Activated CD8-positive, alpha-beta T cell treated with anti-CD3 and anti-CD28 coated beads for 36 hours (primary cell): Measurements from ENCODE around the gene KRTAP4-6. TPM values are rescaled to one million over a fixed set of nuclear protein-coding genes. Genes with fewer than 3 reads are reported as not detected.

Experiments
- ATAC-seq: fragments of 200-7000 bp; cut with Tn5 transposase; one replicate; pipeline ENCODE4 v1.10.0; 2021; ENCODE audit warnings: mild to moderate bottlenecking, moderate library complexity
- CTCF ChIA-PET: fragments of 350-600 bp; sonication (Branson Sonifier 250); formaldehyde crosslinking; loops from one replicate; lab custom pipeline; 2021; ENCODE audit warnings: antibody characterized with exemption; lab: Charles Lee
- POLR2A ChIA-PET: fragments of 350-600 bp; sonication (Branson Sonifier 250); formaldehyde crosslinking; loops from one replicate; lab custom pipeline; 2021; ENCODE audit warnings: antibody characterized with exemption; lab: Charles Lee
- DNase-seq: peaks from one replicate; pipeline ENCODE4 v3.0.0-alpha.2; 2020
- H3K27ac Mint-ChIP-seq: one replicate; pipeline ENCODE4 v1.8.0; 2021; ENCODE audit warnings: mild to moderate bottlenecking, mixed read lengths
- H3K27me3 Mint-ChIP-seq: one replicate; pipeline ENCODE4 v1.8.0; 2021; ENCODE audit warnings: mixed read lengths
- H3K36me3 Mint-ChIP-seq: one replicate; pipeline ENCODE4 v1.8.0; 2021; ENCODE audit warnings: low read depth, mixed read lengths
- H3K4me1 Mint-ChIP-seq: one replicate; pipeline ENCODE4 v1.8.0; 2021; ENCODE audit warnings: low read depth, mixed read lengths
- H3K4me3 Mint-ChIP-seq: one replicate; pipeline ENCODE4 v1.8.0; 2021; ENCODE audit warnings: mild to moderate bottlenecking, moderate library complexity, mixed read lengths
- H3K9me3 Mint-ChIP-seq: one replicate; pipeline ENCODE4 v1.8.0; 2021; ENCODE audit warnings: mixed read lengths
- CTCF ChIP-seq: fragments of 200-600 bp; IDR thresholded peaks from one replicate; pipeline ENCODE4 v1.8.0; 2022; ENCODE audit warnings: antibody characterized with exemption, mild to moderate bottlenecking
- intact Hi-C: fragments of 100-400 bp; cut with micrococcal nuclease; formaldehyde crosslinking; loops from one replicate; pipeline ENCODE4 v1.10.0; 2022
- total RNA-seq, 2 experiments: library from RNA; stranded (reverse); gene quantifications; one replicate each; pipeline ENCODE4 v1.2.3, GENCODE V29; 2021

KRTAP4-6 gene
- total RNA-seq, 2 experiments from 2014 or later, result not detected

- no peak for TF ChIP-seq CTCF
- no peaks in the 10 kb centered on the region for H3K4me1 Mint-ChIP-seq
- ChIA-PET CTCF (no interaction called here), POLR2A (no interaction called here)
- no peak overlapping the region for H3K27ac Mint-ChIP-seq
- no peaks in the 10 kb centered on the region for H3K36me3 Mint-ChIP-seq
- ATAC-seq, result no peak
- no peaks in the 10 kb centered on the region for H3K9me3 Mint-ChIP-seq
- H3K27me3 Mint-ChIP-seq, result no peaks in the 10 kb centered on the region
- no peak overlapping the region for H3K4me3 Mint-ChIP-seq
- intact Hi-C loops, result no loop called here
- no peak for DNase-seq
These were observed 38.7 kb upstream of the KRTAP4-6 start for GRCh38 chr17:41178843-41179616.

DNA sequence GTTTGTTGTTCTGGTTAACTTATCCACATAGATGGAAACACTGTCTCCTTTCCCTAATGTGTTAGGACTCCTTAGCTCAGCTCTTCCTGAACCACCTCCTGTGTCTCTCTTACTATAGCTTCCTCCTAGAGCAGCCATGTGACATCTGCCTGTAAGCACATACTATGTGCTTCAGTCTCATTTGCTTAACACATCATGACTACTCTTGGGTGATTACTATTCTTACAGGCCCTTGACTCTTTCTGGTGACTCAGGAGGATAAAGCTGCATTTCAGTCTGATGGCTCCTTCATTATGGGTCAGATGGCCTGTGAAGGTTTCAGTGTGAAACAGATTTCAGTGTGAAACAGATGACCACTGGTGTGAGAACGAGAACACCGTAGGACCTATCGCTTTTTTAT is 38.0 kb upstream of the KRTAP4-6 start:
- Mint-ChIP-seq H3K27ac (no peak overlapping the region), H3K9me3 (no peaks in the 10 kb centered on the region), H3K27me3 (no peaks in the 10 kb centered on the region), H3K36me3 (no peaks in the 10 kb centered on the region), H3K4me3 (no peak overlapping the region), H3K4me1 (no peaks in the 10 kb centered on the region)
- CTCF ChIA-PET, result interaction anchor here (0.5 kb wide), 1 partner anchor 17 kb away, joined by 3 read pairs; no protein-coding TSS in a partner anchor
- intact Hi-C loops, result no loop called here
- ATAC-seq (peak; percentile 55), DNase-seq (no peak)
- no peak for TF ChIP-seq CTCF
- POLR2A ChIA-PET, result no interaction called here

- TF ChIP-seq CTCF, result no peak
- Mint-ChIP-seq H3K4me1 (no peaks in the 10 kb centered on the region), H3K27me3 (no peaks in the 10 kb centered on the region), H3K9me3 (no peaks in the 10 kb centered on the region), H3K36me3 (no peaks in the 10 kb centered on the region), H3K27ac (no peak within 1 kb of the TSS), H3K4me3 (no peak within 1 kb of the TSS)
- POLR2A ChIA-PET, result no interaction called here
- ATAC-seq (no peak), DNase-seq (no peak)
- CTCF ChIA-PET, result interaction anchor here (0.5 kb wide), 1 partner anchor 17 kb away, joined by 3 read pairs; no protein-coding TSS in a partner anchor
- intact Hi-C loops, result no loop called here
These were observed 37.5 kb upstream of the KRTAP4-6 start, which contains the start of gene KRTAP4-2 for GRCh38 chr17:41177727-41178271. TSS of gene KRTAP4-2 (minus strand) at chr17:41178221. CDS start at chr17:41178164, 57 bp downstream.

DNA sequence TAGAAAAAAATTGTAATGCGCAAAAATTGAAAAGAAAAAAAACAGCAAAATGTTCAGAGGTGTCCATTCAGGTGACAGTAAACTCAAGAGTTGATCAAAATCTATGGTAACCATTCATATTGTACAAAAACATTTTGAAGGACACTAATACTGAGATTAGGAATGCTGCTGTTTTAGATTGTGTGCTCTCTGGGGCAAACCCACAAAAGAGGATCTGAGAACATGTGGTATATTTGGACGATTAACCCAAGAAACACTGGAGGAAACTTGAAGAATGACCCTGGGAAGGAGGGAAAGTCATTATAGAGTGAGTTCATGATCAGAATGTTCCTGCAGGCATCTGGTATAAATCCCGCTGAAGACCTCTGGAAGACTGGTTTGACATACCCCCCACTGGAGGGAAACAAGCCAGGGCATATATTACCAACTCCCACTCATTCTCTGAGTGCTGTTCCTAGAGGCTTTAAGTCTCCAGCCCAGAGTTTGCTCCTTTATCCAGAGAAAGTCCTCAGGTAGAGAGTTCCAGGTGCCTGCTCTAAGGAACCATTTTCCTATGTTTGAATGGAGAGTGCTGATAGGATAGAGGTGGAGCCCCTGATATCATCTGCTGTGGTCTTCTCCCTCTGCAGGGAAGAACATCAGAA is 36.5 kb upstream of the KRTAP4-6 start:
- no peaks in the 10 kb centered on the region for H3K36me3 Mint-ChIP-seq
- ChIA-PET CTCF (no interaction called here), POLR2A (no interaction called here)
- H3K4me1 Mint-ChIP-seq, result no peaks in the 10 kb centered on the region
- intact Hi-C loops, result no loop called here
- no peak for DNase-seq
- H3K9me3 Mint-ChIP-seq, result no peaks in the 10 kb centered on the region
- no peak for TF ChIP-seq CTCF
- ATAC-seq, result no peak
- H3K27me3 Mint-ChIP-seq, result no peaks in the 10 kb centered on the region
- H3K27ac Mint-ChIP-seq, result no peak overlapping the region
- H3K4me3 Mint-ChIP-seq, result no peak overlapping the region

DNA sequence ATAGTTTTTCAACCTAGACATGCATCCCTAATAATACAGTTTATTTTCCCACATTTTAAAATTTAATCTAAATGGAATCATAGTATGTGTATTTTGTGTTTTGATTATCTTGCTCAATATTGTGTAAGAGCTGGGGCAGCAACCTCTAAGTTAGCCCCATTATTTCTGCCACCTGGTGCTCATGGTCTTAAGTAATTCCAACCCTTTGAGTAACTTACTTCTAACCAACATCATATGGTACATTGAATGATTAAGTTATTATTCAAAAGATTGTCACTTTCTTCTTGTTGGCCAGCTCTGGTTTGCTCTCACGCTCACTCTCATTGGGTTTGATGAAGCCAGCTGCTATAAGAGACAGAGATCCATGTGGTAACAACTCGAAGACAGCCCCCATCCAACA is 31.5 kb upstream of the KRTAP4-6 start:
- ChIA-PET CTCF (no interaction called here), POLR2A (no interaction called here)
- Mint-ChIP-seq H3K27me3 (no peaks in the 10 kb centered on the region), H3K4me3 (no peak overlapping the region), H3K36me3 (no peaks in the 10 kb centered on the region), H3K9me3 (no peaks in the 10 kb centered on the region), H3K4me1 (peaks cover 2% of the 10 kb centered on the region), H3K27ac (no peak overlapping the region)
- intact Hi-C loops, result no loop called here
- no peak for DNase-seq
- TF ChIP-seq CTCF, result no peak
- no peak for ATAC-seq
